ENCODE measurements around the gene SPON2.

The SPON2 gene

GRCh38 chr4:1170976-1171310 is 1.4 kb downstream of the SPON2 start:
- Histone ChIP-seq H3K9me3 (replicated peaks in 1 of 11) (0 out of 22 replicates have a peak, but pooled peaks cover 0 to 3% (median 0%) of the 10 kb centered on the region in 11 experiments), H3K27ac (no peak overlapping the region), H3K9ac (no peak overlapping the region), H4K20me1 (peaks cover 0 to 72% (median 44%) of the 10 kb centered on the region in 11 experiments; a peak in 17 of 22 replicates), H3K36me3 (no peaks in the 10 kb centered on the region), H3K27me3 (peaks cover 76 to 85% (median 84%) of the 10 kb centered on the region in 11 experiments), H3K4me2 (peak overlapping the region in 1 of 11 experiments; percentile 83; a peak in 3 of 22 replicates), H3K4me1 (peaks cover 21 to 51% (median 42%) of the 10 kb centered on the region in 10 experiments), H3K4me3 (peak overlapping the region in 1 of 10 experiments; percentile 62; a peak in 2 of 20 replicates)
- no peak for TF ChIP-seq Cebpa-rat (IDR thresholded peaks at IDR 0.05)

- no peak overlapping the region for H3K4me2 ChIP-seq
Observed at GRCh38 chr4:1170156-1170975, 2.0 kb downstream of the SPON2 start.

GRCh38 chr4:1169691-1170096 is 2.7 kb downstream of the SPON2 start:
- H3K4me3 ChIP-seq = no peak overlapping the region
- H3K27ac ChIP-seq = no peak overlapping the region
- H3K4me2 ChIP-seq = 0 out of 22 replicates have a peak overlapping the region, but pooled peaks of 1 of the 11 experiments have one; percentile 98
- peaks cover 21 to 51% (median 42%) of the 10 kb centered on the region in 10 experiments for H3K4me1 ChIP-seq
- H3K27me3 ChIP-seq = peaks cover 71 to 72% (median 71%) of the 10 kb centered on the region in 11 experiments
- no peak overlapping the region for H3K9ac ChIP-seq
- no peak for TF ChIP-seq Cebpa-rat (IDR thresholded peaks at IDR 0.05)
- peaks cover 0 to 7% (median 0%) of the 10 kb centered on the region in 11 experiments; a peak in 4 of 22 replicates for H3K9me3 ChIP-seq (replicated peaks in 1 of 11)
- peaks cover 0 to 60% (median 44%) of the 10 kb centered on the region in 11 experiments; a peak in 17 of 22 replicates for H4K20me1 ChIP-seq
- no peaks in the 10 kb centered on the region for H3K36me3 ChIP-seq

More at GRCh38 chr4:1170156-1170975, 2.0 kb downstream of the SPON2 start:
- Histone ChIP-seq H3K9me3 (replicated peaks in 1 of 11) (0 out of 22 replicates have a peak, but pooled peaks cover 0 to 3% (median 0%) of the 10 kb centered on the region in 11 experiments), H3K36me3 (no peaks in the 10 kb centered on the region), H3K27ac (no peak overlapping the region), H3K27me3 (peaks cover 76 to 79% (median 78%) of the 10 kb centered on the region in 11 experiments), H3K4me3 (no peak overlapping the region; a peak in 1 of 20 replicates), H4K20me1 (peaks cover 0 to 66% (median 44%) of the 10 kb centered on the region in 11 experiments; a peak in 17 of 22 replicates), H3K9ac (no peak overlapping the region), H3K4me1 (peaks cover 21 to 51% (median 42%) of the 10 kb centered on the region in 10 experiments)
- no peak for TF ChIP-seq Cebpa-rat (IDR thresholded peaks at IDR 0.05)

- no peak for TF ChIP-seq Cebpa-rat (IDR thresholded peaks at IDR 0.05)
- peaks cover 23 to 54% (median 43%) of the 10 kb centered on the region in 10 experiments for H3K4me1 ChIP-seq
- no peak overlapping the region for H3K27ac ChIP-seq
- peak overlapping the region in 7 of 11 experiments; percentile 95 to 99 (median 97); a peak in 11 of 22 replicates for H3K4me2 ChIP-seq
- no peak overlapping the region for H3K4me3 ChIP-seq
- H3K36me3 ChIP-seq = no peaks in the 10 kb centered on the region
- H4K20me1 ChIP-seq = peaks cover 0 to 58% (median 44%) of the 10 kb centered on the region in 11 experiments; a peak in 17 of 22 replicates
- H3K9ac ChIP-seq = no peak overlapping the region
- peaks cover 66 to 68% (median 67%) of the 10 kb centered on the region in 11 experiments for H3K27me3 ChIP-seq
- peaks cover 0 to 11% (median 3%) of the 10 kb centered on the region in 11 experiments; a peak in 12 of 22 replicates for H3K9me3 ChIP-seq (replicated peaks in 1 of 11)
Observed at GRCh38 chr4:1169171-1169671, 3.2 kb downstream of the SPON2 start.

- H3K4me3 ChIP-seq = peak overlapping the region; percentile 63 to 77 (median 66); a peak in 15 of 20 replicates
- no peaks in the 10 kb centered on the region for H3K36me3 ChIP-seq
- peaks cover 0 to 51% (median 42%) of the 10 kb centered on the region in 11 experiments; a peak in 17 of 22 replicates for H4K20me1 ChIP-seq
- peaks cover 30 to 60% (median 47%) of the 10 kb centered on the region in 10 experiments for H3K4me1 ChIP-seq
- TF ChIP-seq Cebpa-rat (IDR thresholded peaks at IDR 0.05) = no peak
- peak overlapping the region; percentile 90 to 99 (median 97) for H3K4me2 ChIP-seq
- peaks cover 58 to 60% (median 59%) of the 10 kb centered on the region in 11 experiments for H3K27me3 ChIP-seq
- H3K9me3 ChIP-seq (replicated peaks in 1 of 11) = peaks cover 0 to 19% (median 10%) of the 10 kb centered on the region in 11 experiments; a peak in 17 of 22 replicates
- peak overlapping the region in 5 of 11 experiments; percentile 65 to 84 (median 77); a peak in 8 of 22 replicates for H3K9ac ChIP-seq
- peak overlapping the region in 1 of 11 experiments; percentile 35; a peak in 1 of 22 replicates for H3K27ac ChIP-seq
Observed at GRCh38 chr4:1168191-1169101, 3.9 kb downstream of the SPON2 start.

- H3K9me3 ChIP-seq (replicated peaks in 1 of 11) = peaks cover 0 to 30% (median 14%) of the 10 kb centered on the region in 11 experiments; a peak in 17 of 22 replicates
- peaks cover 0 to 43% (median 35%) of the 10 kb centered on the region in 11 experiments; a peak in 17 of 22 replicates for H4K20me1 ChIP-seq
- H3K9ac ChIP-seq = peak overlapping the region; percentile 60 to 84 (median 74)
- peak overlapping the region; percentile 63 to 77 (median 66) for H3K4me3 ChIP-seq
- no peaks in the 10 kb centered on the region for H3K36me3 ChIP-seq
- peak overlapping the region; percentile 90 to 99 (median 97) for H3K4me2 ChIP-seq
- H3K27me3 ChIP-seq = peaks cover 48 to 51% (median 49%) of the 10 kb centered on the region in 11 experiments
- peak overlapping the region in 10 of 11 experiments; percentile 21 to 72 (median 64); a peak in 16 of 22 replicates for H3K27ac ChIP-seq
- H3K4me1 ChIP-seq = peaks cover 39 to 60% (median 49%) of the 10 kb centered on the region in 10 experiments
- no peak for TF ChIP-seq Cebpa-rat (IDR thresholded peaks at IDR 0.05)
Observed at GRCh38 chr4:1167244-1167949, 5.0 kb downstream of the SPON2 start.

GRCh38 chr4:1166509-1167243 is 5.7 kb downstream of the SPON2 start:
- H3K4me2 ChIP-seq = peak overlapping the region; percentile 90 to 99 (median 97)
- peak overlapping the region in 10 of 11 experiments; percentile 1 to 84 (median 74); a peak in 13 of 22 replicates for H3K9ac ChIP-seq
- no peak for TF ChIP-seq Cebpa-rat (IDR thresholded peaks at IDR 0.05)

More at GRCh38 chr4:1166509-1167243, 5.7 kb downstream of the SPON2 start:
- Histone ChIP-seq H3K4me1 (peaks cover 32 to 53% (median 43%) of the 10 kb centered on the region in 10 experiments), H4K20me1 (peaks cover 0 to 36% (median 28%) of the 10 kb centered on the region in 11 experiments; a peak in 17 of 22 replicates), H3K36me3 (no peaks in the 10 kb centered on the region), H3K27me3 (peaks cover 40 to 44% (median 42%) of the 10 kb centered on the region in 11 experiments), H3K9me3 (replicated peaks in 1 of 11) (peaks cover 0 to 31% (median 14%) of the 10 kb centered on the region in 11 experiments; a peak in 17 of 22 replicates), H3K4me3 (peak overlapping the region; percentile 63 to 77 (median 66); a peak in 17 of 20 replicates), H3K27ac (peak overlapping the region in 2 of 11 experiments; percentile 65 to 69; a peak in 3 of 22 replicates)

All from BLaER1 treated with 17β-estradiol and CSF1 and Interleukin-3, amounts not matched to agents 10 nM and 100 nM (cell line).